Thoracic aorta (tissue), 2 donors: ENCODE measurements around the gene IGFL2. TPM values are rescaled to one million over a fixed set of nuclear protein-coding genes. Genes with fewer than 3 reads are reported as not detected.

Experiments used
- ATAC-seq: fragments of 150-250 bp; one replicate; pipeline ENCODE4 v1.8.0; 2017; ENCODE audit warnings: low read depth; ENCODE audit not compliant: insufficient number of reproducible peaks, low FRiP score
- DNase-seq: peaks from one replicate; pipeline ENCODE4 v3.0.0-alpha.2; 2020; ENCODE audit warnings: low spot score
- H3K27ac ChIP-seq, 2 donors: fragments of 200-600 bp; sonication (generic); 1 replicate in 1 of 2; 2 replicates in 1 of 2; pipeline ENCODE4 v1.5.1; 2016; ENCODE audit warnings: mild to moderate bottlenecking in 2 of 2, moderate library complexity in 2 of 2
- H3K27me3 ChIP-seq: fragments of 200-600 bp; sonication (generic); replicated peaks from 2 replicates; pipeline ENCODE4 v1.6.0; 2016; ENCODE audit warnings: mild to moderate bottlenecking; ENCODE audit not compliant: insufficient read depth
- H3K36me3 ChIP-seq: fragments of 200-600 bp; sonication (generic); one replicate; pipeline ENCODE4 v1.5.1; 2016
- H3K4me1 ChIP-seq, 2 donors: fragments of 200-600 bp; sonication (generic); 1 replicate in 1 of 2; 2 replicates in 1 of 2; pipeline versions ENCODE4 v1.5.1 to v1.6.0; 2016; ENCODE audit warnings: low read depth in 2 of 2, mild to moderate bottlenecking in 1 of 2; ENCODE audit not compliant: control insufficient read depth in 1 of 2
- H3K4me3 ChIP-seq: fragments of 200-600 bp; sonication (generic); 2 replicates; pipeline ENCODE4 v1.5.1; 2016; ENCODE audit warnings: mild to moderate bottlenecking
- H3K9me3 ChIP-seq: fragments of 200-600 bp; sonication (generic); 2 replicates; pipeline ENCODE4 v1.5.1; 2016
- CTCF ChIP-seq: fragments of 200-600 bp; sonication (generic); IDR thresholded peaks from one replicate; pipeline ENCODE4 v1.5.1; 2019; ENCODE audit warnings: antibody characterized with exemption
- total RNA-seq, 2 donors: library from RNA; depleted of rRNA; stranded (reverse); fragments of >200 nt; gene quantifications; one replicate each; pipeline versions ENCODE4 v1.1.0 to v1.2.3, GENCODE V29; 2016

Gene IGFL2
- total RNA-seq, 2 donors from 2014 or later, result 0.54 to 0.85 TPM

GRCh38 chr19:46132508-46133100, 15.4 kb upstream of the IGFL2 start:
- no peaks in the 10 kb centered on the region for H3K36me3 ChIP-seq
- no peaks in the 10 kb centered on the region for H3K27me3 ChIP-seq
- no peak for TF ChIP-seq CTCF
- peaks cover 15 to 21% of the 10 kb centered on the region in 2 donors for H3K4me1 ChIP-seq
- no peaks in the 10 kb centered on the region for H3K9me3 ChIP-seq
- ATAC-seq (no peak), DNase-seq (no peak)
- peak overlapping the region; percentile 26 for H3K4me3 ChIP-seq
- peak overlapping the region; percentile 73 to 89 for H3K27ac ChIP-seq

GRCh38 chr19:46133101-46133627, 14.9 kb upstream of the IGFL2 start:
- H3K9me3 ChIP-seq, result no peaks in the 10 kb centered on the region
- peak overlapping the region; percentile 26 for H3K4me3 ChIP-seq
- peaks cover 15 to 21% of the 10 kb centered on the region in 2 donors for H3K4me1 ChIP-seq
- TF ChIP-seq CTCF, result no peak
- ATAC-seq, result no peak
- H3K27me3 ChIP-seq, result no peaks in the 10 kb centered on the region
- no peak for DNase-seq
- H3K36me3 ChIP-seq, result no peaks in the 10 kb centered on the region
- H3K27ac ChIP-seq, result peak overlapping the region; percentile 73 to 89

GRCh38 chr19:46133777-46134241, 14.2 kb upstream of the IGFL2 start:
- peaks cover 15 to 21% of the 10 kb centered on the region in 2 donors for H3K4me1 ChIP-seq
- H3K9me3 ChIP-seq, result no peaks in the 10 kb centered on the region
- no peak for TF ChIP-seq CTCF
- no peaks in the 10 kb centered on the region for H3K27me3 ChIP-seq
- peak overlapping the region; percentile 73 to 89 for H3K27ac ChIP-seq
- ATAC-seq, result no peak
- no peaks in the 10 kb centered on the region for H3K36me3 ChIP-seq
- H3K4me3 ChIP-seq, result no peak overlapping the region
- DNase-seq, result no peak

- Histone ChIP-seq H3K27ac (peak overlapping the region in 1 of 2 donors; percentile 89), H3K4me1 (peaks cover 15 to 21% of the 10 kb centered on the region in 2 donors), H3K27me3 (no peaks in the 10 kb centered on the region), H3K4me3 (no peak overlapping the region), H3K9me3 (no peaks in the 10 kb centered on the region), H3K36me3 (no peaks in the 10 kb centered on the region)
- TF ChIP-seq CTCF, result no peak
- ATAC-seq (no peak), DNase-seq (no peak)
Observed at GRCh38 chr19:46134527-46134926, 13.5 kb upstream of the IGFL2 start.

- Histone ChIP-seq H3K9me3 (no peaks in the 10 kb centered on the region), H3K27me3 (no peaks in the 10 kb centered on the region), H3K27ac (no peak overlapping the region), H3K4me3 (no peak overlapping the region), H3K36me3 (no peaks in the 10 kb centered on the region), H3K4me1 (peaks cover 11 to 12% of the 10 kb centered on the region in 2 donors)
- no peak for TF ChIP-seq CTCF
- ATAC-seq, result no peak
- no peak for DNase-seq
Observed at GRCh38 chr19:46137915-46138473, 10.0 kb upstream of the IGFL2 start.
